ENCODE results near the gene CYGB. TPM values are rescaled to one million over a fixed set of nuclear protein-coding genes. Genes with fewer than 3 reads are reported as not detected.

CYGB gene
- polyA plus RNA-seq, 1 of the 3 experiments (the other 2 are of a cell fraction), result 1.7 TPM

GRCh38 chr17:76479515-76480060 lies 57.9 kb downstream of the CYGB start:
- no peaks in the 10 kb centered on the region for H3K9me2 ChIP-seq
- no peak for DNase-seq
- H3K79me2 ChIP-seq (ENCODE audit: insufficient read depth), result no peaks in the 10 kb centered on the region
- H3F3A ChIP-seq (replicated peaks; ENCODE audit: insufficient read depth), result peaks cover 3% of the 10 kb centered on the region
- H3K4me3 ChIP-seq (ENCODE audit: low read depth in 2 of 2, low read length in 1 of 2), result no peak overlapping the region
- TF ChIP-seq CHD2 (IDR thresholded peaks at IDR 0.05; ENCODE audit: low read length, partially characterized antibody), result no peak
- TF ChIP-seq RXRA (IDR thresholded peaks at IDR 0.05; ENCODE audit: borderline replicate concordance, low read depth), result no peak
- TF ChIP-seq, protein P1, sequence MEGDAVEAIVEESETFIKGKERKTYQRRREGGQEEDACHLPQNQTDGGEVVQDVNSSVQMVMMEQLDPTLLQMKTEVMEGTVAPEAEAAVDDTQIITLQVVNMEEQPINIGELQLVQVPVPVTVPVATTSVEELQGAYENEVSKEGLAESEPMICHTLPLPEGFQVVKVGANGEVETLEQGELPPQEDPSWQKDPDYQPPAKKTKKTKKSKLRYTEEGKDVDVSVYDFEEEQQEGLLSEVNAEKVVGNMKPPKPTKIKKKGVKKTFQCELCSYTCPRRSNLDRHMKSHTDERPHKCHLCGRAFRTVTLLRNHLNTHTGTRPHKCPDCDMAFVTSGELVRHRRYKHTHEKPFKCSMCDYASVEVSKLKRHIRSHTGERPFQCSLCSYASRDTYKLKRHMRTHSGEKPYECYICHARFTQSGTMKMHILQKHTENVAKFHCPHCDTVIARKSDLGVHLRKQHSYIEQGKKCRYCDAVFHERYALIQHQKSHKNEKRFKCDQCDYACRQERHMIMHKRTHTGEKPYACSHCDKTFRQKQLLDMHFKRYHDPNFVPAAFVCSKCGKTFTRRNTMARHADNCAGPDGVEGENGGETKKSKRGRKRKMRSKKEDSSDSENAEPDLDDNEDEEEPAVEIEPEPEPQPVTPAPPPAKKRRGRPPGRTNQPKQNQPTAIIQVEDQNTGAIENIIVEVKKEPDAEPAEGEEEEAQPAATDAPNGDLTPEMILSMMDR (IDR thresholded peaks at IDR 0.05), result no peak
- no peak for TF ChIP-seq FOXM1 (IDR thresholded peaks at IDR 0.05; ENCODE audit: low read depth)
- ChIA-PET POLR2A (no interaction called here), CTCF (interaction anchor here (52.1 to 56.8 kb wide), 2 partner anchors 4 to 10 kb away, joined by 1687 read pairs; partner anchors contain the start of genes AANAT, RHBDF2 and UBE2O)
- no peak overlapping the region for H3K27ac ChIP-seq (ENCODE audit: low read depth in 2 of 2, low read length in 1 of 2)
- H3K4me1 ChIP-seq (ENCODE audit: control insufficient read depth in 1 of 2, insufficient read depth in 2 of 2, low read depth in 1 of 2, low read length in 1 of 2), result no peaks in the 10 kb centered on the region
- no peaks in the 10 kb centered on the region for H4K20me1 ChIP-seq (ENCODE audit: insufficient read depth)
- no peaks in the 10 kb centered on the region for H3K27me3 ChIP-seq (ENCODE audit: insufficient read depth)
- peaks cover 0 to 2% of the 10 kb centered on the region in 2 experiments for H3K36me3 ChIP-seq (replicated peaks in 1 of 2; ENCODE audit: control insufficient read depth in 1 of 2, insufficient read depth in 2 of 2, low read length in 1 of 2)
- no peak overlapping the region for H2AFZ ChIP-seq (ENCODE audit: low read depth)
- no peak overlapping the region for H3K4me2 ChIP-seq
- H3K9me3 ChIP-seq, result no peaks in the 10 kb centered on the region
- WGBS (ENCODE audit: low lambda C conversion rate), result 92% methylated on average over 13 of the region's 14 CpGs
- no peak overlapping the region for H3K9ac ChIP-seq

DNA sequence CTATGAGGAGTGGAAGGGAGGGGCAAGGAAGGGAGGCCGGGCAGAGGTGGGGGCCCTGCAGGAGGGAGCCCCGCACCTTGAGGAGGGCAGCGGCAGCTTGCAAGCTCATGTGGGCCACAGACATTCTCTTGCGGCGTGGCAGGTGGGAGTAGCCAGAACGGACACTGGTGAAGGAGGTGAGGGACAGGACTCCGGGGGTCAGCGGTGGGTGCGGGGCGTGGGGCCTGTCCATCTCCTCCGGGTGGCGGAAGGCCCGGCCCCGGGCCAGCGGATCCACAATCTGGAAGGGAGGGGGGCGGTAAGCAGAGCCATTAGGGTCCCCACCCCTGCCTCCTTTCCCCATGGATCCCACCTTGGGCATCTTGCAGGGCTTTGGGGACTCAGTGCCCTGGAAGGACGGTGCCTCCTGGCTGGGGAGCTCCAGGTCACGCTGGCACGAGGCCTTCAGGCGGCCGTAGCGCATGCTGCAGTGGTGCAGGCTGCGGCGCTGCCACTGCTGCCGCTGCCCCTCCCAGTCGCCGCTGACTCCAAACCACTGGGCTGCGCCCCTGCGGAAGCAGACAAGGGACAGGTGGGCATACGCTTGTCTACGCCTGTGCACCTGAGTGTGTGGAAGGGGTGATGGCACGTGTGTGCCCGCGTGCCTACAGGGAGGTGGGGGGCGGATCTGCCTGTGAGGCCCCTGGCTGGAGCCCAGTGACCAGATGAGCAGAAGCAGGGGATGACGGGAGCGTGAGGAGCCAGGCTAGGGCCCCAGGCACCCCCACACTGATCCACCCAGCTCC lies 58.6 kb downstream of the CYGB start:
- Histone ChIP-seq H3K4me3 (ENCODE audit: low read depth in 2 of 2, low read length in 1 of 2) (no peak overlapping the region), H4K20me1 (ENCODE audit: insufficient read depth) (no peaks in the 10 kb centered on the region), H3K9ac (no peak overlapping the region), H3F3A (replicated peaks; ENCODE audit: insufficient read depth) (no peaks in the 10 kb centered on the region), H3K4me2 (no peak overlapping the region), H3K27ac (ENCODE audit: low read depth in 2 of 2, low read length in 1 of 2) (no peak overlapping the region), H3K9me2 (no peaks in the 10 kb centered on the region), H3K27me3 (ENCODE audit: insufficient read depth) (no peaks in the 10 kb centered on the region), H2AFZ (ENCODE audit: low read depth) (no peak overlapping the region), H3K36me3 (replicated peaks in 1 of 2; ENCODE audit: control insufficient read depth in 1 of 2, insufficient read depth in 2 of 2, low read length in 1 of 2) (peaks cover 0 to 2% of the 10 kb centered on the region in 2 experiments), H3K79me2 (ENCODE audit: insufficient read depth) (no peaks in the 10 kb centered on the region), H3K4me1 (ENCODE audit: control insufficient read depth in 1 of 2, insufficient read depth in 2 of 2, low read depth in 1 of 2, low read length in 1 of 2) (no peaks in the 10 kb centered on the region), H3K9me3 (no peaks in the 10 kb centered on the region)
- no peak for TF ChIP-seq RXRA (IDR thresholded peaks at IDR 0.05; ENCODE audit: borderline replicate concordance, low read depth)
- no peak for TF ChIP-seq TCF12 (IDR thresholded peaks at IDR 0.05)
- no peak for TF ChIP-seq JUND (IDR thresholded peaks at IDR 0.05)
- no peak for TF ChIP-seq MXI1 (IDR thresholded peaks at IDR 0.05; ENCODE audit: low read depth, low read length)
- no peak for TF ChIP-seq SMC3 (IDR thresholded peaks at IDR 0.05; ENCODE audit: low read depth, low read length)
- no peak for TF ChIP-seq FOXJ3 (CRISPR knock-in tag; IDR thresholded peaks at IDR 0.05)
- no peak for TF ChIP-seq NFIC (IDR thresholded peaks at IDR 0.05; ENCODE audit: borderline replicate concordance)
- no peak for TF ChIP-seq MAX (IDR thresholded peaks at IDR 0.05; ENCODE audit: low read depth)
- TF ChIP-seq, protein P2, sequence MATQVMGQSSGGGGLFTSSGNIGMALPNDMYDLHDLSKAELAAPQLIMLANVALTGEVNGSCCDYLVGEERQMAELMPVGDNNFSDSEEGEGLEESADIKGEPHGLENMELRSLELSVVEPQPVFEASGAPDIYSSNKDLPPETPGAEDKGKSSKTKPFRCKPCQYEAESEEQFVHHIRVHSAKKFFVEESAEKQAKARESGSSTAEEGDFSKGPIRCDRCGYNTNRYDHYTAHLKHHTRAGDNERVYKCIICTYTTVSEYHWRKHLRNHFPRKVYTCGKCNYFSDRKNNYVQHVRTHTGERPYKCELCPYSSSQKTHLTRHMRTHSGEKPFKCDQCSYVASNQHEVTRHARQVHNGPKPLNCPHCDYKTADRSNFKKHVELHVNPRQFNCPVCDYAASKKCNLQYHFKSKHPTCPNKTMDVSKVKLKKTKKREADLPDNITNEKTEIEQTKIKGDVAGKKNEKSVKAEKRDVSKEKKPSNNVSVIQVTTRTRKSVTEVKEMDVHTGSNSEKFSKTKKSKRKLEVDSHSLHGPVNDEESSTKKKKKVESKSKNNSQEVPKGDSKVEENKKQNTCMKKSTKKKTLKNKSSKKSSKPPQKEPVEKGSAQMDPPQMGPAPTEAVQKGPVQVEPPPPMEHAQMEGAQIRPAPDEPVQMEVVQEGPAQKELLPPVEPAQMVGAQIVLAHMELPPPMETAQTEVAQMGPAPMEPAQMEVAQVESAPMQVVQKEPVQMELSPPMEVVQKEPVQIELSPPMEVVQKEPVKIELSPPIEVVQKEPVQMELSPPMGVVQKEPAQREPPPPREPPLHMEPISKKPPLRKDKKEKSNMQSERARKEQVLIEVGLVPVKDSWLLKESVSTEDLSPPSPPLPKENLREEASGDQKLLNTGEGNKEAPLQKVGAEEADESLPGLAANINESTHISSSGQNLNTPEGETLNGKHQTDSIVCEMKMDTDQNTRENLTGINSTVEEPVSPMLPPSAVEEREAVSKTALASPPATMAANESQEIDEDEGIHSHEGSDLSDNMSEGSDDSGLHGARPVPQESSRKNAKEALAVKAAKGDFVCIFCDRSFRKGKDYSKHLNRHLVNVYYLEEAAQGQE (IDR thresholded peaks at IDR 0.05; ENCODE audit: low read depth, low read length), result no peak
- TF ChIP-seq FOXM1 (IDR thresholded peaks at IDR 0.05; ENCODE audit: low read depth), result no peak
- no peak for TF ChIP-seq NRF1 (IDR thresholded peaks at IDR 0.05; ENCODE audit: low read depth, low read length)
- no peak for TF ChIP-seq TAF1 (IDR thresholded peaks at IDR 0.05; ENCODE audit: borderline replicate concordance, low read depth, low read length)
- no peak for TF ChIP-seq RAD21 (IDR thresholded peaks at IDR 0.05; ENCODE audit: low read length)
- no peak for TF ChIP-seq RFX5 (IDR thresholded peaks at IDR 0.05; ENCODE audit: low read length)
- no peak for TF ChIP-seq SIN3A (IDR thresholded peaks at IDR 0.05; ENCODE audit: borderline replicate concordance, low read depth, low read length)
- no peak for TF ChIP-seq MEF2A (IDR thresholded peaks at IDR 0.05; ENCODE audit: borderline replicate concordance, low read depth)
- no peak for TF ChIP-seq GABPA (IDR thresholded peaks at IDR 0.05; ENCODE audit: low read depth)
- no peak for TF ChIP-seq EP300 (IDR thresholded peaks at IDR 0.05; ENCODE audit: borderline replicate concordance in 1 of 2, low read depth in 1 of 2, low read length in 1 of 2)
- TF ChIP-seq CHD2 (IDR thresholded peaks at IDR 0.05; ENCODE audit: low read length, partially characterized antibody), result no peak
- no peak for DNase-seq
- 90% methylated on average over 36 of the region's 37 CpGs for WGBS (ENCODE audit: low lambda C conversion rate)
- CTCF ChIA-PET, result interaction anchor here (0.6 to 56.8 kb wide), 5 partner anchors 3 to 70 kb away, joined by 3 to 1687 read pairs (median 5); partner anchors contain the start of genes AANAT, RHBDF2 and UBE2O
- POLR2A ChIA-PET, result no interaction called here

Data from SK-N-SH (cell line).